B cell (primary cell): ENCODE results near the gene AGTR1. TPM values are rescaled to one million over a fixed set of nuclear protein-coding genes. Genes with fewer than 3 reads are reported as not detected.

ENCODE experiments used
- ATAC-seq: fragments of 200-7000 bp; cut with Tn5 transposase; one replicate; pipeline ENCODE4 v1.10.0; 2021; ENCODE audit warnings: low read depth, mild to moderate bottlenecking, moderate number of reproducible peaks, moderate library complexity
- CTCF ChIA-PET: fragments of 350-600 bp; sonication (Branson Sonifier 250); formaldehyde crosslinking; loops from one replicate; lab custom pipeline; 2021; ENCODE audit warnings: antibody characterized with exemption, inconsistent platforms; lab: Charles Lee
- POLR2A ChIA-PET: fragments of 350-600 bp; sonication (Branson Sonifier 250); formaldehyde crosslinking; loops from one replicate; lab custom pipeline; 2021; ENCODE audit warnings: antibody characterized with exemption; lab: Charles Lee
- DNase-seq: peaks from one replicate; pipeline ENCODE4 v3.0.0; 2013
- H2AFZ ChIP-seq: 2 replicates; pipeline ENCODE4 v1.6.1; 2012; ENCODE audit warnings: mild to moderate bottlenecking, low read depth, low read length; ENCODE audit not compliant: insufficient read depth, poor library complexity, severe bottlenecking
- H3K27ac ChIP-seq, 2 donors: 1 replicate in 1 of 2; 2 replicates in 1 of 2; pipeline ENCODE4 v1.5.1; 2012 to 2013; ENCODE audit warnings: low read length in 2 of 2, mild to moderate bottlenecking in 2 of 2, moderate library complexity in 1 of 2
- H3K27me3 ChIP-seq, 4 experiments: fragments of 200-600 bp in 1 of 4; sonication (generic) in 1 of 4; replicated peaks in 1 of 4; 1 replicate in 2 of 4; 2 replicates in 2 of 4; pipeline versions ENCODE4 v1.6.1 to v1.7.0; 2013 to 2016; ENCODE audit warnings: low read length in 3 of 4, mild to moderate bottlenecking in 2 of 4, mixed read lengths in 1 of 4, moderate library complexity in 1 of 4; ENCODE audit not compliant: insufficient read depth in 4 of 4, control insufficient read depth in 3 of 4; ENCODE audit errors: control extremely low read depth in 1 of 4
- H3K36me3 ChIP-seq, 2 experiments: replicated peaks in 1 of 2; 1 replicate in 1 of 2; 2 replicates in 1 of 2; pipeline versions ENCODE4 v1.6.1 to v1.7.1; 2013; ENCODE audit warnings: low read length in 1 of 2; ENCODE audit not compliant: insufficient read depth in 2 of 2, control insufficient read depth in 1 of 2; ENCODE audit errors: control extremely low read depth in 1 of 2, extremely low read depth in 1 of 2
- H3K4me1 ChIP-seq, 2 donors: fragments of 200-600 bp in 1 of 2; sonication (generic) in 1 of 2; 1 replicate in 1 of 2; 2 replicates in 1 of 2; pipeline versions ENCODE4 v1.5.1 to v1.6.1; 2013 to 2017; ENCODE audit warnings: low read length in 2 of 2; ENCODE audit not compliant: control insufficient read depth in 2 of 2, insufficient read depth in 2 of 2
- H3K4me2 ChIP-seq: replicated peaks from 2 replicates; pipeline ENCODE3; 2012; ENCODE audit warnings: mild to moderate bottlenecking, low read depth, low read length; ENCODE audit not compliant: poor library complexity, severe bottlenecking
- H3K4me3 ChIP-seq, 5 experiments: fragments of 200-600 bp in 1 of 5; sonication (generic) in 1 of 5; 1 replicate in 3 of 5; 2 replicates in 2 of 5; pipeline versions ENCODE4 v1.5.1 to v1.7.0; 2011 to 2016; ENCODE audit warnings: low read length in 4 of 5, mild to moderate bottlenecking in 4 of 5, low read depth in 2 of 5, control low read depth in 1 of 5, moderate library complexity in 1 of 5; ENCODE audit not compliant: insufficient read depth in 1 of 5; ENCODE audit errors: control extremely low read depth in 1 of 5, extremely low read depth in 1 of 5
- H3K79me2 ChIP-seq: fragments of 200-600 bp; sonication (generic); one replicate; pipeline ENCODE4 v1.6.0; 2016; ENCODE audit warnings: low read length; ENCODE audit not compliant: control insufficient read depth, insufficient read depth
- H3K9ac ChIP-seq: fragments of 200-600 bp; sonication (generic); 2 replicates; pipeline ENCODE4 v1.6.1; 2017; ENCODE audit warnings: mild to moderate bottlenecking, low read length, moderate library complexity
- H3K9me3 ChIP-seq, 3 donors: one replicate each; pipeline versions ENCODE4 v1.6.1 to v1.7.1; 2013; ENCODE audit warnings: low read length in 2 of 3; ENCODE audit not compliant: control insufficient read depth in 2 of 3, insufficient read depth in 1 of 3; ENCODE audit errors: control extremely low read depth in 1 of 3
- H4K20me1 ChIP-seq: 2 replicates; pipeline ENCODE4 v1.6.0; 2012; ENCODE audit warnings: mild to moderate bottlenecking, low read length; ENCODE audit not compliant: insufficient read depth, control insufficient read depth, poor library complexity, severe bottlenecking
- H3K27ac Mint-ChIP-seq: one replicate; pipeline ENCODE4 v1.8.0; 2021; ENCODE audit warnings: mixed read lengths
- H3K27me3 Mint-ChIP-seq: one replicate; pipeline ENCODE4 v1.8.0; 2021; ENCODE audit warnings: mixed read lengths
- H3K4me1 Mint-ChIP-seq: one replicate; pipeline ENCODE4 v1.8.0; 2021; ENCODE audit warnings: mixed read lengths
- H3K4me3 Mint-ChIP-seq: one replicate; pipeline ENCODE4 v1.8.0; 2021; ENCODE audit warnings: mixed read lengths
- H3K9me3 Mint-ChIP-seq: one replicate; pipeline ENCODE4 v1.8.0; 2022; ENCODE audit warnings: mixed read lengths; ENCODE audit not compliant: insufficient read depth
- CTCF ChIP-seq: fragments of 200-600 bp; IDR thresholded peaks from one replicate; pipeline ENCODE4 v1.8.0; 2022; ENCODE audit warnings: antibody characterized with exemption, mild to moderate bottlenecking
- EZH2 ChIP-seq: IDR thresholded peaks from 2 replicates; pipeline ENCODE4 v1.6.1; 2012; ENCODE audit warnings: borderline replicate concordance, low read depth, mild to moderate bottlenecking, moderate library complexity, low read length; ENCODE audit not compliant: insufficient read depth, poor library complexity, severe bottlenecking
- WGBS: methylation state at CpG from one replicate; pipeline ENCODE4 v1.1.5; 2013; ENCODE audit warnings: missing lambda C conversion rate; ENCODE audit not compliant: insufficient coverage; 5-methylcytosine and 5-hydroxymethylcytosine counted together
- intact Hi-C: fragments of 100-400 bp; cut with micrococcal nuclease; formaldehyde crosslinking; loops from one replicate; pipeline ENCODE4 v1.10.0; 2022
- polyA plus RNA-seq: library from polyadenylated mRNA; depleted of rRNA; stranded (reverse); fragments of >200 nt; gene quantifications from 2 replicates; pipeline ENCODE4 v1.2.3, GENCODE V29; 2012
- total RNA-seq, 2 donors: library from RNA; stranded (reverse); fragments of 120-200 nt in 1 of 2; gene quantifications; 1 replicate in 1 of 2; 2 replicates in 1 of 2; pipeline versions ENCODE4 v1.2.3 to v1.2.4, GENCODE V29; 2013 to 2022

AGTR1 gene
- total and polyA plus RNA-seq, 2 donors (not counting 1 experiment from before 2014, with no cell fraction given), result not detected

GRCh38 chr3:148730676-148731075 lies 33.0 kb downstream of the AGTR1 start:
- DNase-seq (no peak), ATAC-seq (no peak)
- Histone ChIP-seq H3K4me3 (no peak overlapping the region), H3K36me3 (no peaks in the 10 kb centered on the region), H4K20me1 (no peaks in the 10 kb centered on the region), H3K27me3 (no peaks in the 10 kb centered on the region), H3K4me2 (no peak overlapping the region), H3K9me3 (no peaks in the 10 kb centered on the region), H3K4me1 (no peaks in the 10 kb centered on the region), H3K27ac (no peak overlapping the region), H3K9ac (no peak overlapping the region), H2AFZ (no peak overlapping the region), H3K79me2 (no peaks in the 10 kb centered on the region)
- ChIA-PET POLR2A (no interaction called here), CTCF (no interaction called here)
- 90% methylated on average over 1 of the region's 3 CpGs for WGBS
- Mint-ChIP-seq H3K27ac (no peak overlapping the region), H3K27me3 (no peaks in the 10 kb centered on the region), H3K4me1 (no peaks in the 10 kb centered on the region), H3K4me3 (no peak overlapping the region), H3K9me3 (no peaks in the 10 kb centered on the region)
- TF ChIP-seq CTCF, result no peak
- TF ChIP-seq EZH2, result no peak
- intact Hi-C loops, result no loop called here

DNA sequence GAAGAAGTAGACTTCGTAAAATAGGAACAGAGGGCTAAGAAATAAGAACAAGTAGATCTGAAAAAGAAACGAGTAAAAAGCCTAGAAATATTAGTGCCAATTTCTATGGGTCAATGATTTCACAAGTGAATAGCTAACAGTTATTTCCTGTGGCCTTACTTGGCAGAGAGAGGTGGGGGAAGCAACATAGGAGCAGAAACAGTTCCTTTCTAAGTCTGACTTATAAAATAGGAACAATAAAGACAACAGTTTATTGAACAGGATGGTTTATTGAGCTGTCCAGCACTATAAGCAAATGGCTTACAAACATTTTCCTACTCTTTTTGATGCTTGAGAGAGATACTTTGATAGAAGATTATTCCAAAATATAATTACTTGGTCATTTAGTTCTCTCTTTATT lies 37.9 kb downstream of the AGTR1 start:
- DNase-seq (no peak), ATAC-seq (no peak)
- Histone ChIP-seq H3K4me3 (no peak overlapping the region), H3K79me2 (no peaks in the 10 kb centered on the region), H2AFZ (no peak overlapping the region), H3K36me3 (no peaks in the 10 kb centered on the region), H3K4me2 (no peak overlapping the region), H3K27me3 (no peaks in the 10 kb centered on the region), H3K9me3 (no peaks in the 10 kb centered on the region), H4K20me1 (no peaks in the 10 kb centered on the region), H3K9ac (no peak overlapping the region), H3K4me1 (no peaks in the 10 kb centered on the region), H3K27ac (no peak overlapping the region)
- Mint-ChIP-seq H3K27ac (no peak overlapping the region), H3K9me3 (no peaks in the 10 kb centered on the region), H3K27me3 (no peaks in the 10 kb centered on the region), H3K4me1 (no peaks in the 10 kb centered on the region), H3K4me3 (no peak overlapping the region)
- CTCF ChIA-PET, result no interaction called here
- TF ChIP-seq EZH2, result no peak
- TF ChIP-seq CTCF, result no peak
- POLR2A ChIA-PET, result no interaction called here
- no CpG with 5 or more reads among the region's 2 CpGs for WGBS
- intact Hi-C loops, result no loop called here
